Measurements from ENCODE around the gene PLD1.
"Not testable (repeated sequence)": the region's sequence is repeated elsewhere in the genome, so short reads cannot be mapped to it uniquely, and the experiment has no call there.

PLD1 gene

GRCh38 chr3:171649911-171650592 lies 160.2 kb downstream of the PLD1 start:
- DNase-seq = no peak

- no peak for DNase-seq
Observed at GRCh38 chr3:171649267-171649666, 161.0 kb downstream of the PLD1 start.

GRCh38 chr3:171648069-171648468 lies 162.2 kb downstream of the PLD1 start:
- no peak for DNase-seq

GRCh38 chr3:171646357-171647133 lies 163.7 kb downstream of the PLD1 start:
- peak; percentile 22 for DNase-seq

- DNase-seq = no peak
Observed at GRCh38 chr3:171644681-171645080, 165.6 kb downstream of the PLD1 start.

- no peak for DNase-seq
Observed at GRCh38 chr3:171643681-171644080, 166.6 kb downstream of the PLD1 start.

GRCh38 chr3:171643033-171643432 lies 167.2 kb downstream of the PLD1 start:
- no peak for DNase-seq

GRCh38 chr3:171640520-171641412 lies 169.5 kb downstream of the PLD1 start:
- no peak for DNase-seq

- no peak for DNase-seq
Observed at GRCh38 chr3:171636666-171637065, 173.6 kb downstream of the PLD1 start.

GRCh38 chr3:171632766-171633165 lies 177.5 kb downstream of the PLD1 start:
- no peak for DNase-seq

GRCh38 chr3:171626799-171627198 lies 183.5 kb downstream of the PLD1 start:
- DNase-seq = not testable (repeated sequence)

- no peak for DNase-seq
Observed at GRCh38 chr3:171622126-171622525, 188.2 kb downstream of the PLD1 start.

- DNase-seq = no peak
Observed at GRCh38 chr3:171620825-171621434, 189.4 kb downstream of the PLD1 start.

- DNase-seq = no peak
Observed at GRCh38 chr3:171616798-171617197, 193.5 kb downstream of the PLD1 start.

- DNase-seq = no peak
Observed at GRCh38 chr3:171615686-171616085, 194.6 kb downstream of the PLD1 start.

- DNase-seq = no peak
Observed at GRCh38 chr3:171615281-171615680, 195.0 kb downstream of the PLD1 start.

- DNase-seq = no peak
Observed at GRCh38 chr3:171614318-171614921, 195.9 kb downstream of the PLD1 start.

- no peak for DNase-seq
Observed at GRCh38 chr3:171607452-171607851, 202.8 kb downstream of the PLD1 start.

- no peak for DNase-seq
Observed at GRCh38 chr3:171606151-171606751, 204.0 kb downstream of the PLD1 start.

- DNase-seq = no peak
Observed at GRCh38 chr3:171604370-171604769, 205.9 kb downstream of the PLD1 start.

- DNase-seq = no peak
Observed at GRCh38 chr3:171602072-171602471, 208.2 kb downstream of the PLD1 start.

- no peak for DNase-seq
Observed at GRCh38 chr3:171600030-171600429, 210.3 kb downstream of the PLD1 start.

All from NCI-H2029 treated with DMSO at 0.1 percent for 48 hours (cell line).